HEK293 (cell line): ENCODE results near the gene ALG1.
A peak's percentile ranks its signal among the peaks of the same experiment; 100 is the strongest.

Experiments used
- FEZF1 ChIP-seq: fragments of 450-650 bp; formaldehyde crosslinking; IDR thresholded peaks from 2 replicates; pipeline ENCODE4 v1.5.1; 2016; ENCODE audit warnings: missing biosample characterization, missing genetic modification characterization
- GLIS2 ChIP-seq: fragments of 450-650 bp; formaldehyde crosslinking; IDR thresholded peaks from 2 replicates; pipeline ENCODE4 v1.5.1; 2016; ENCODE audit warnings: missing biosample characterization, missing genetic modification characterization
- HOXC10 ChIP-seq: sonication (generic); formaldehyde crosslinking; IDR thresholded peaks from 2 replicates; pipeline ENCODE4 v1.8.1; 2023; ENCODE audit warnings: mild to moderate bottlenecking, missing genetic modification reagents
- KLF7 ChIP-seq: fragments of 450-650 bp; formaldehyde crosslinking; IDR thresholded peaks from 2 replicates; pipeline ENCODE4 v1.5.1; 2016; ENCODE audit warnings: missing biosample characterization, missing genetic modification characterization, borderline replicate concordance
- SALL2 ChIP-seq: fragments of 450-650 bp; formaldehyde crosslinking; IDR thresholded peaks from 2 replicates; pipeline ENCODE4 v1.5.0; 2017; ENCODE audit warnings: missing biosample characterization, mild to moderate bottlenecking, missing genetic modification characterization, borderline replicate concordance
- WT1 ChIP-seq: fragments of 450-650 bp; formaldehyde crosslinking; IDR thresholded peaks from 2 replicates; pipeline ENCODE4 v1.5.1; 2016; ENCODE audit warnings: missing biosample characterization, missing genetic modification characterization
- ZBTB20 ChIP-seq: fragments of 450-650 bp; formaldehyde crosslinking; IDR thresholded peaks from 2 replicates; pipeline ENCODE4 v1.5.1; 2016; ENCODE audit warnings: missing biosample characterization, missing genetic modification characterization
- ZNF140 ChIP-seq: fragments of 450-650 bp; formaldehyde crosslinking; IDR thresholded peaks from 2 replicates; pipeline ENCODE4 v1.5.1; 2016; ENCODE audit warnings: missing biosample characterization, missing genetic modification characterization
- ZNF19 ChIP-seq: fragments of 450-650 bp; formaldehyde crosslinking; IDR thresholded peaks from 2 replicates; pipeline ENCODE4; 2016; ENCODE audit warnings: missing biosample characterization, missing genetic modification characterization, low read depth
- ZNF24 ChIP-seq: fragments of 450-650 bp; formaldehyde crosslinking; IDR thresholded peaks from 2 replicates; pipeline ENCODE4 v1.5.1; 2016; ENCODE audit warnings: missing biosample characterization, missing genetic modification characterization
- ZNF266 ChIP-seq: fragments of 450-650 bp; formaldehyde crosslinking; IDR thresholded peaks from 2 replicates; pipeline ENCODE4 v1.5.1; 2016; ENCODE audit warnings: missing biosample characterization, missing genetic modification characterization, low read depth
- ZNF350 ChIP-seq: fragments of 450-650 bp; formaldehyde crosslinking; IDR thresholded peaks from 2 replicates; pipeline ENCODE4 v1.5.0; 2017; ENCODE audit warnings: missing biosample characterization, mild to moderate bottlenecking, missing genetic modification characterization
- ZNF366 ChIP-seq: fragments of 450-650 bp; formaldehyde crosslinking; conservative IDR thresholded peaks from 2 replicates; pipeline ENCODE4 v1.5.1; 2016; ENCODE audit warnings: missing biosample characterization, missing genetic modification characterization
- ZNF391 ChIP-seq: fragments of 450-650 bp; formaldehyde crosslinking; IDR thresholded peaks from 2 replicates; pipeline ENCODE4 v1.5.1; 2016; ENCODE audit warnings: low read depth, missing biosample characterization, missing genetic modification characterization, borderline replicate concordance
- ZNF404 ChIP-seq: fragments of 450-650 bp; formaldehyde crosslinking; IDR thresholded peaks from 2 replicates; pipeline ENCODE4 v1.5.1; 2017; ENCODE audit warnings: missing biosample characterization, missing genetic modification characterization
- ZNF426 ChIP-seq: fragments of 450-650 bp; formaldehyde crosslinking; IDR thresholded peaks from 2 replicates; pipeline ENCODE4 v1.5.1; 2017; ENCODE audit warnings: missing biosample characterization, missing genetic modification characterization, mild to moderate bottlenecking, inconsistent platforms, moderate library complexity
- ZNF473 ChIP-seq: fragments of 450-650 bp; formaldehyde crosslinking; IDR thresholded peaks from 2 replicates; pipeline ENCODE4 v1.5.1; 2017; ENCODE audit warnings: missing biosample characterization, missing genetic modification characterization
- ZNF48 ChIP-seq: fragments of 450-650 bp; formaldehyde crosslinking; IDR thresholded peaks from 2 replicates; pipeline ENCODE4 v1.5.1; 2016; ENCODE audit warnings: missing biosample characterization, missing genetic modification characterization
- ZNF518A ChIP-seq: fragments of 450-650 bp; formaldehyde crosslinking; conservative IDR thresholded peaks from 2 replicates; pipeline ENCODE4 v1.5.1; 2016; ENCODE audit warnings: low read depth, missing biosample characterization, missing genetic modification characterization
- ZNF521 ChIP-seq: fragments of 450-650 bp; formaldehyde crosslinking; IDR thresholded peaks from 2 replicates; pipeline ENCODE4 v1.5.1; 2017; ENCODE audit warnings: missing biosample characterization, mild to moderate bottlenecking, missing genetic modification characterization
- ZNF560 ChIP-seq: fragments of 450-650 bp; formaldehyde crosslinking; IDR thresholded peaks from 2 replicates; pipeline ENCODE4 v1.5.1; 2017; ENCODE audit warnings: missing biosample characterization, missing genetic modification characterization, borderline replicate concordance
- ZNF596 ChIP-seq: fragments of 450-650 bp; IDR thresholded peaks from 2 replicates; pipeline ENCODE4 v1.5.0; 2018; ENCODE audit warnings: missing biosample characterization, mild to moderate bottlenecking, missing genetic modification characterization, moderate library complexity
- ZNF768 ChIP-seq: fragments of 450-650 bp; formaldehyde crosslinking; IDR thresholded peaks from 2 replicates; pipeline ENCODE4 v1.5.1; 2018; ENCODE audit warnings: missing biosample characterization, mild to moderate bottlenecking, missing genetic modification characterization
- ZNF792 ChIP-seq: fragments of 450-650 bp; formaldehyde crosslinking; IDR thresholded peaks from 2 replicates; pipeline ENCODE4 v1.5.1; 2016; ENCODE audit warnings: missing biosample characterization, missing genetic modification characterization
- ZSCAN16 ChIP-seq: fragments of 450-650 bp; formaldehyde crosslinking; IDR thresholded peaks from 2 replicates; pipeline ENCODE4 v1.5.1; 2016; ENCODE audit warnings: missing biosample characterization, missing genetic modification characterization
- TF ChIP-seq, protein P1 (sequence below): fragments of 450-650 bp; formaldehyde crosslinking; IDR thresholded peaks from 2 replicates; pipeline ENCODE4 v1.5.1; 2016; ENCODE audit warnings: missing biosample characterization, missing genetic modification characterization
- TF ChIP-seq, protein P2 (sequence below): fragments of 450-650 bp; formaldehyde crosslinking; IDR thresholded peaks from 2 replicates; pipeline ENCODE4 v1.5.1; 2016; ENCODE audit warnings: missing biosample characterization, missing genetic modification characterization
- TF ChIP-seq, protein P3 (sequence below): fragments of 450-650 bp; formaldehyde crosslinking; IDR thresholded peaks from 2 replicates; pipeline ENCODE4 v1.5.1; 2017; ENCODE audit warnings: missing biosample characterization, missing genetic modification characterization

Gene ALG1

DNA sequence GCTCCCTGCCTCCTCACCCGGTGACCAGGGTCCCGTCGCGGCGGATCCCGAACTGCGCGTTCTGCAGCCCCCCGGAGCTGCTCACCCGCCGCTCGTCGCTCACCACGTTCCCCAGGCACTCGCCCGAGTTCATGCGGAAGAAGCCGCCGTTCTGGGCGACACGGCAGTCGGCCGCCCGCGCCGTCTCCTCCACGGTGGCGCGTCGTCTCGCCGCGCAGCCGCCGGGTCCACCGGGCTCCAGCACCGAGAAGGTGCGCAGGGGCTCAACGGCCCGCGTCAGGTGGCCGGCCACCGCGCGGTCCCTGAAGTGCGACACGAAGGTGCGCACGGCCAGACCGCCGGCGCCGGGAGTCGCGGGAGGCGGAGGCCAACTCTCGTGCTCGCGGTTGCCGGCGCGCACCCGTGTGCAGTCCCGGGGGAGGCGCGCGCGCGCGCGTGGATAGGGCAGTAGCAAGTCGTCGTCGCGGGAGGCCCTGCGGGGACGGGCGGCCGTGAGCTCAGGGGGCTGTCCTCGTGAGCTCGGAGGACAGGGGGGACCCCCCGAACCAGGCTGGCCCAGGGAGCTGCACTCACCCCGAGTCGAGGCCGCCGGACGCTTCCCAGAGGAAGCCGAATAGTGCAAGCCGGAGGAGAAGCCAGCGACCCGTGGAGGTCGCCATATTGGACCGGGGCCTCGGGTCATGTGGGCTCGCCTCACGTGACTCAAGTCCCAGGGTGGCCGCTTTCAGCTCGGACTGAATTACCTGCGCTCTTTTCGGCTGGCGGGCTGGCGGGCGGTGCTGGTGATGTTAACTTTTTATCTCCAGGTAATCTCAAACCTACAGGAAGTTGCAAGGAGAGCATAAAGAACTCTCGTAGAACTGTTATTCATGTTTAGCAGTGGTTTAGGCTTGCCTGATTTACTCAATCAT lies 38.1 kb upstream of the ALG1 start, which contains the start of gene NAGPA (continued):
- TF ChIP-seq ZNF366 (tag by site-specific recombination) (no peak), ZNF140 (tag by site-specific recombination) (no peak), ZBTB20 (tag by site-specific recombination) (peak; percentile 36; the same call in 1 of the 2 replicates), ZNF768 (tag by site-specific recombination) (no peak), ZNF560 (tag by site-specific recombination) (no peak), ZNF24 (tag by site-specific recombination) (peak; percentile 97), SALL2 (tag by site-specific recombination) (0 out of 2 replicates have a peak, but pooled peaks have one; percentile 53), ZNF473 (no peak), ZNF19 (no peak), ZNF350 (no peak), KLF7 (tag by site-specific recombination) (0 out of 2 replicates have a peak, but pooled peaks have one; percentile 47), ZNF391 (tag by site-specific recombination) (peak; percentile 78; the same call in 1 of the 2 replicates), ZNF266 (no peak), ZNF521 (tag by site-specific recombination) (no peak), ZNF404 (tag by site-specific recombination) (no peak), ZNF48 (tag by site-specific recombination) (no peak), ZNF596 (no peak), HOXC10 (CRISPR knock-in tag) (no peak), ZNF518A (tag by site-specific recombination) (peak; percentile 56), ZSCAN16 (no peak), WT1 (tag by site-specific recombination) (peak; percentile 31; the same call in 1 of the 2 replicates), ZNF792 (tag by site-specific recombination) (no peak), FEZF1 (tag by site-specific recombination) (peak; percentile 93), GLIS2 (tag by site-specific recombination) (peak; percentile 85), ZNF426 (tag by site-specific recombination) (no peak)
- TF ChIP-seq, protein P1, sequence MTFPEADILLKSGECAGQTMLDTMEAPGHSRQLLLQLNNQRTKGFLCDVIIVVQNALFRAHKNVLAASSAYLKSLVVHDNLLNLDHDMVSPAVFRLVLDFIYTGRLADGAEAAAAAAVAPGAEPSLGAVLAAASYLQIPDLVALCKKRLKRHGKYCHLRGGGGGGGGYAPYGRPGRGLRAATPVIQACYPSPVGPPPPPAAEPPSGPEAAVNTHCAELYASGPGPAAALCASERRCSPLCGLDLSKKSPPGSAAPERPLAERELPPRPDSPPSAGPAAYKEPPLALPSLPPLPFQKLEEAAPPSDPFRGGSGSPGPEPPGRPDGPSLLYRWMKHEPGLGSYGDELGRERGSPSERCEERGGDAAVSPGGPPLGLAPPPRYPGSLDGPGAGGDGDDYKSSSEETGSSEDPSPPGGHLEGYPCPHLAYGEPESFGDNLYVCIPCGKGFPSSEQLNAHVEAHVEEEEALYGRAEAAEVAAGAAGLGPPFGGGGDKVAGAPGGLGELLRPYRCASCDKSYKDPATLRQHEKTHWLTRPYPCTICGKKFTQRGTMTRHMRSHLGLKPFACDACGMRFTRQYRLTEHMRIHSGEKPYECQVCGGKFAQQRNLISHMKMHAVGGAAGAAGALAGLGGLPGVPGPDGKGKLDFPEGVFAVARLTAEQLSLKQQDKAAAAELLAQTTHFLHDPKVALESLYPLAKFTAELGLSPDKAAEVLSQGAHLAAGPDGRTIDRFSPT: no peak
- TF ChIP-seq, protein P2, sequence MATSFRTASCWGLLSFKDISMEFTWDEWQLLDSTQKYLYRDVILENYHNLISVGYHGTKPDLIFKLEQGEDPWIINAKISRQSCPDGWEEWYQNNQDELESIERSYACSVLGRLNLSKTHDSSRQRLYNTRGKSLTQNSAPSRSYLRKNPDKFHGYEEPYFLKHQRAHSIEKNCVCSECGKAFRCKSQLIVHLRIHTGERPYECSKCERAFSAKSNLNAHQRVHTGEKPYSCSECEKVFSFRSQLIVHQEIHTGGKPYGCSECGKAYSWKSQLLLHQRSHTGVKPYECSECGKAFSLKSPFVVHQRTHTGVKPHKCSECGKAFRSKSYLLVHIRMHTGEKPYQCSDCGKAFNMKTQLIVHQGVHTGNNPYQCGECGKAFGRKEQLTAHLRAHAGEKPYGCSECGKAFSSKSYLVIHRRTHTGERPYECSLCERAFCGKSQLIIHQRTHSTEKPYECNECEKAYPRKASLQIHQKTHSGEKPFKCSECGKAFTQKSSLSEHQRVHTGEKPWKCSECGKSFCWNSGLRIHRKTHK (tag by site-specific recombination): no peak
- TF ChIP-seq, protein P3, sequence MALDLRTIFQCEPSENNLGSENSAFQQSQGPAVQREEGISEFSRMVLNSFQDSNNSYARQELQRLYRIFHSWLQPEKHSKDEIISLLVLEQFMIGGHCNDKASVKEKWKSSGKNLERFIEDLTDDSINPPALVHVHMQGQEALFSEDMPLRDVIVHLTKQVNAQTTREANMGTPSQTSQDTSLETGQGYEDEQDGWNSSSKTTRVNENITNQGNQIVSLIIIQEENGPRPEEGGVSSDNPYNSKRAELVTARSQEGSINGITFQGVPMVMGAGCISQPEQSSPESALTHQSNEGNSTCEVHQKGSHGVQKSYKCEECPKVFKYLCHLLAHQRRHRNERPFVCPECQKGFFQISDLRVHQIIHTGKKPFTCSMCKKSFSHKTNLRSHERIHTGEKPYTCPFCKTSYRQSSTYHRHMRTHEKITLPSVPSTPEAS: peak; percentile 71
